Stimulated activated CD4-positive, alpha-beta T cell treated with anti-CD3 and anti-CD28 coated beads, Interleukin-15, amount 100 ng/mL, for 24 hours (primary cell): ENCODE results near the gene DDHD1.
"Not testable (repeated sequence)": the region's sequence is repeated elsewhere in the genome, so short reads cannot be mapped to it uniquely, and the experiment has no call there.

Experiments used
- DNase-seq: peaks from one replicate; pipeline ENCODE4 v3.0.0-alpha.2; 2020

Gene DDHD1

DNA sequence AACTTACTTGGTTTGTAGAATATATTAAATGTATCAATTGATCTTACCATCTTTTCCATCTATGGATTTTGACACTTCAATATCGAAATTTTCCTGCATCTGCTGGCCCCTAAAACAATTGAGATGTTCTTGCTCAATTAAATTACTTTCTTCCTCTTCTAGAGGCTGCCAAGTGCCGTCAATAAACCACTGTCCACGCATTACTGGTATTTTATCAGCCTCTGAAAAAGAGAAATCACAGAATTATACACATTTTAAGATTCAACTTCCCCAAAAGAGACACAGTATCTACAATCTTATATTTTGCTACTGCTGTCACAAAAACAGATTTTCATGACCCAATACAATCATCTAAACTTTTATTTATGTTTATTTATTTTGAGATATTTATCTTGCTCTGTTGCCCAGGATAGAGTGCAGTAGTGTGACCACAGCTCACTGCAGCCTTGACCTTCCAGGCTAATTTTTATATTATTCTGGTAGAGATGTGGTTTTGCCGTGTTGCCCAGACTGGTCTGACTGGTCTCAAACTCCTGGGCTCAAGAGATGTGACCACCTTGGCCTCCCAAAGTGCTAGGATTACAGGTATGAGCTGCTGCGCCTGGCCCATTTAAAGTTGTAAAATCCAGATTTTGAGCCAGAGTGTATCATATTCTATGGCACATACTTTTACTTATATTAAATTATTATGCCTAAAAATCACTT is 49.3 kb downstream of the DDHD1 start:
- no peak for DNase-seq

DNA sequence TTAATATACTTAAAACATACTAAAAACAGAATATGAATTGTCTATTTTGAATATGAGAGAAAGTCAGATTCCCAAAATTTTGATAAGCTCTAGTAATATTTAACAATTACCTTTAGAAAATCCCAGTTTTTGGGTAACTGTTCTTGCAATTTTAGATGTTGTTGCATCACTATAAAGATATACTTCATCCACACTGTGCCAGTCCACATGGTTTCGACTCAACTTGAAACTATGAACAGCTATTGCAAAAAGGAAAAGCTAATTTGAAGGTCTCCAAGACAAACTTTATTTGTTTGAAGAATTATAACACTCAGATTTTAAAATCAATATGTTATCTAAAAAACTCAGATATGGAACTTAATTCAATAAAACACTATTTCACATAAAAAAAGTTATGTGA is 59.9 kb downstream of the DDHD1 start:
- DNase-seq: no peak

DNA sequence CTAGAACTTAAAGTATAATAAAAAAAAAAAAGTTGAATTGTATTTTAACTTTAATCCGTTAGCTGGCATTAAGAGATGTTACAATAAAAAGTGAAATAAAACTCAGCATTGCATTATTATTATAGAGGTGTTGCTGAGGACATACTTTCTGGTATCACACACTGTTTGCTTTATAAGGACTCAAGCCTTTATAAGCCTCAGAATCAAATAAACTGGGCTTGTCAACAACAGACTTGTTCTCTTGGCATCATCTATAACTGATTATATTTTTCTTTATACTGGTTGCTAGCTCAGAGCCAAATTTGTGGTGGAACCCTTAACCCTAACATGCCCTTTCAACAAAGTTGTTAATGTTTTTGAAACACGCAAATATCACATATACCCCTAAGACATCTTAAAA is 62.3 kb downstream of the DDHD1 start:
- DNase-seq: no peak

DNA sequence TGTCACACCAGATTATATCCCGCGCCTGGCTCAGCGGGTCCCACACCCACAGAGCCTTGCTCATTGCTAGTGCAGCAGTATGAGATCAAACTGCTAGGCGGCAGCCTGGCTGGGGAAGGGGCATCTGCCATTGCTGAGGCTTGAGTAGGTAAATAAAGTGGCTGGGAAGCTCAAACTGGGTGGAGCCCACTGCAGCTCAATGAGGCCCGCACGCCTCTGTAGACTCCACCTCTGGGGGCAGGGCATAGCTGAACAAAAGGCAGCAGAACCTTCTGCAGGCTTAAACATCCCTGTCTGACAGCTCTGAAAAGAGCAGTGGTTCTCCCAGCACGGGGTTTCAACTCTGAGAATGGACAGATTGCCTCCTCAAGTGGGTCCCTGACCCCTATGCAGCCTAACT is 68.2 kb downstream of the DDHD1 start:
- DNase-seq: not testable (repeated sequence)

GRCh38 chr14:53064475-53064874 is 88.6 kb downstream of the DDHD1 start:
- no peak for DNase-seq

DNA sequence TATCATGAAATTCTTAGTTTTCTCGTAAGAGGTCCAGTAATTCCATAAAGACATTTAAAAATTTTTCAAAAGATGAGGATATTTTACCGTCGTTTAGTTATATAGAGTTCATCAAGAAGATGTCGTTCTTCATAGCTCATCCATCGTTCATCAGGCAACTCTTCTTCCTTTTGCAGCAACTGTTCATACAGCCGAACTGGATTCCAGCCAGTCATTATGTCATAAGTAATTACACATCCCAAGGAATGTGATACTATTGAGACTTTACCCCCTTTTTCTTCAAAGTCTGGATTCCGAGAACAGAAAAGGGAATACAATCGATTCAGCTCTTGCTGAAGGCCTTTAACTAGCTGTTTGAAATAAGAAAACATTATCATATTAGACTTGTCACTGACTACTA is 90.3 kb downstream of the DDHD1 start:
- no peak for DNase-seq

GRCh38 chr14:53060046-53060445 is 93.1 kb downstream of the DDHD1 start:
- no peak for DNase-seq

DNA sequence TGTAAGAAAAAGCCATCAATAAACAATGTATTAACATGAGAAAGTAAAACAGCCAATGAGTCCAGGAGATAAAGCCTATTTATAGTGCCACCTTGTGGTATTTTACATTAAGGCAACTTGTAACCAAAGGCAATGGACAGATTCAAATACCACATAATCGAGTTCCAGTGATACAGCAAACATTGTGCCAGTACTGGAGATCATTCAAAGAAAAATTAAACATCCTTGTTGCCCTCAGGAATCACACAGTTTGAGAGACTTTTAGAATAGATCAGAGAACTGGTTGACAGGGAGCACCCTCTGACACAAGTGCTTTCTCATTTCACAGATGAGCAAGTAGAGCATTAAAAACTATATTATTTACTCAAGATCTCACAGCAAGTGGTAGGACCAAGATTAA is 98.1 kb downstream of the DDHD1 start:
- no peak for DNase-seq

- no peak for DNase-seq
These were observed 98.7 kb downstream of the DDHD1 start for GRCh38 chr14:53054457-53054856.

- no peak for DNase-seq
These were observed 104.5 kb downstream of the DDHD1 start for GRCh38 chr14:53048631-53049030.

DNA sequence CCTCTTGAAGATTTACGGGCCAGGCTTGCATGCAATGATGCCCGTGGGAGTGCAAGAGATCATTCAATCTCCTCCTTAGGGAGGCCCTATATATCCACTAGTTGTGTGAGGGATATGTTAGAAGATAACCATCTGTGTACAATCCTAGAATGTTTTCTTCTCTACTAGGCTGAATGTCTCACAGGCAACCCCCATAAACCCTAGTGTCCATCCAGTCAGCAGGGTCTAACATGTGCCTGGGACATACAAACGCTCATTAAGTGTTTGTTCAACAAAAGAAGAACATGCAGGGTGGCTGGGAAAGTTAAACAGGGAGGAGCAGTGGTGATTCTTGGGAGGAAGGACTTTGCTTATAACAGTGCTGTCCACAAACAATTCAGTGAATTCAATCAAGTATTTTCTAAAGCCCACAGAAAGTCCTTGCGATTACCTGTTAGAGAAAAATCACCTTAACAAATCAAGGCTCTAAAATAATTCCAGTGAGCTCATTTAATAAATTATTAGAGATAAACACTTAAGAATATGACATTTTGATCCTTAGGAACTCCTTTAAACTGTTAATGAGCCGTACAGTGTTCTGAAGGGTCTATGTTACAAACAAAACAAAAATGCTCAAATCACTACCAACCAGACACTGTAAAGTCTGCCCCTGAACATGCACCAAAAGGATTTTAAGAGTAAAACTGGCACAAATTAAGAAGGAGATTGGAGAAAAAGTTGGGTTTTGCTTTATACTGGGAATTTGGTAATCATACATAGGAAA is 105.6 kb downstream of the DDHD1 start:
- DNase-seq: no peak

GRCh38 chr14:53044486-53044885 is 108.6 kb downstream of the DDHD1 start:
- no peak for DNase-seq

GRCh38 chr14:53043027-53043581 is 110.0 kb downstream of the DDHD1 start:
- DNase-seq: no peak

- DNase-seq: no peak
These were observed 110.6 kb downstream of the DDHD1 start for GRCh38 chr14:53042480-53042879.

- no peak for DNase-seq
These were observed 112.1 kb downstream of the DDHD1 start for GRCh38 chr14:53041067-53041466.

GRCh38 chr14:53038629-53039028 is 114.5 kb downstream of the DDHD1 start:
- no peak for DNase-seq

DNA sequence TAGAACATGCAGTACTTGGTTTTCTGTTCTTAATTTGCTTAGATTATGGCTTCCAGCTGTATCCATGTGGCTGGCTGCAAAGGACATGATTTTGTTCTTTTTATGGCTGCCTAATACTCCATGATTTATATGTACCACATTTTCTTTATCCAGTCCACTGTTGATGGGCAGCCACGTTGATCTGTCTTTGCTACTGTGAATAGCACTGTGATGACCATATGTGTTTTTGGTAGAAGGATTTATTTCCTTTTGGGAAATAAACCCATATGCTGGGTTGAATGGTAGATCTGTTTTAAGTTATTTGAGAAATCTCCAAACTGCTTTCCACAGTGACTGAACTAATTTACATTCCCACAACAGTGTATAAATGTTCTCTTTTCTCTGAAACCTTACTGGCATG is 116.1 kb downstream of the DDHD1 start:
- DNase-seq: no peak

DNA sequence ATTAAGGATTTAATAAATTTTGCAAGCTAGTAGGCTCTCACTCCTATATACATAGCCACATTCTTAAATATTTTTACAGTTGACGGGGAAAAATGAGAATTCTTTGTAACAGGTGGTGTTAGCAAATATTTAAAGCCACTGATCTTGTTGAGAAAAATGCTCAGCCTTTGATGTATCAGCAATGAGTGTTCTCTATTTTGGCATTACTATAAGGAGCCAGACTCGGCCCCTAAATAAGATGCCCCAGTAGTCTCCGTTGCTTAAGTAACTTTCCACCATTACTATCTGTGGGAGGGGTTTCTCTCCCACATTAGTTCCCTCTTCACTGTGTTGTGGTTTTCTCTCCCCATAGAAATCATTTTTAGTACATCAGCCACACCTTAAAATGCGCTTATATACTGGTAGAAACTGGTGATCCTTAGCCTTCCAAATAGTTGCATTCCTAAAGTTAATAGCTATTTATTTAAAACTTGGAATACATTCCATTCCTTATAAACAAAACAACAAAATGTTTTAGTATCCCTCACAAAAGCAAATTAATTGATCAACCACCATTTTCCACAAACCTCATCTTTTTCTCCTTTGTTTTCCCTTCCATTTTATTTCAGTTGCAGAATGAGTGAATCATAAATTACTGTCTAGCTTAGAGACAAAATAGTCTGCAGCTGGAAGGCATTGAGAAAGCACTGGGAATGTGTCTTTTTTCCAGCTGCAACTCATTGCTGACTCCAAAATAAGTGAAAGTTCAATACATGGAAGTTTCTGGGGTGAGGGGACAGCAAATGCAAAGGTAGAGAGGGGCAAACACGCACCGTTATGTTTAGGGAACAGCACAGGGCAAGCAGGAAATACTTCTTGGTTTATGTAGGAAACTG is 117.5 kb downstream of the DDHD1 start:
- DNase-seq: no peak

DNA sequence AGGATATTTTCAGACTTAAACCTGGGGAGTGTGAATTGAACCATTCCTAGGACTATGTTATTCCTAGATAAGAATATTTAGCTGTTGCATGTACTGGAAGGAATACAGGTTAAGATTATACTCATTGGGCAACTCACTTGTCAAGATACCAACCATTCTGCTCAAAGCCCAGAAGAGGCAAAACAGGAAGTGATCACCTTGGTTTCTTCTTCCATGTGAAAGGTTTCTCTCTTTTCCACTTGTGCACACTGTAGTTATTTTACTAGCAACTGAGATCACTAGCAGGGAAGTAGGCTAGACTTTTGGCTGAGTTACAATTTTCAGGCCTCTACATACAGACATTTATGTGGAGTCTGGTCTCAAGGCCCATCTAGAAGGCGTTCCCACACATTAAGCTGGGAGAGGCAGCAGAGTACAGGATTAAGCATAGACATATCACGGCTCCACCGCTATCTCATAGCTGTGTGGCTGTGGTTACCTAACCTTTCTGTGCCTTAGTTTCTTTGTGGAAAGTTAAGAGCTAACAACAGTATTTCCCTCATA is 118.4 kb downstream of the DDHD1 start:
- no peak for DNase-seq

DNA sequence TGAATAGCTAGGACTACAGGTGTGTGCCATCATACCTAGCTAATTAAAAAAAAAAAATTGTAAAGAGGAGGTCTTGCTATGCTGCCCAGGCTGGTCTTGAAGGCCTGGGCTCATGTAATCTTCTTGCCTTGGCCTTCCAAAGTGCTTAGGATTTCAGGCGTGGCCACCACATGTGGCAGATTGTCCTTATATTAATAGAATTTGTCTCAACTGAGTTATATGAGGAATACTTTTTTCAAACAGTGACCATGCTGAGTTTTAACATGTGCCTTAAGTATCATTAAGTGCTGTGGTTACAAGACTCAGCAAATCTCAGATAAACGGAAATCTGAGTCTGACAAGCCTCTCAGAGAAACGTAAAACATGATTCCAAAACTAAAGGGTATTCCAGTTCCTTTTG is 119.1 kb downstream of the DDHD1 start:
- DNase-seq: no peak

- no peak for DNase-seq
These were observed 120.2 kb downstream of the DDHD1 start for GRCh38 chr14:53032838-53033390.

GRCh38 chr14:53032161-53032803 is 120.8 kb downstream of the DDHD1 start:
- DNase-seq: no peak
